A549 (cell line): ENCODE results near the gene SLC27A1. TPM values are rescaled to one million over a fixed set of nuclear protein-coding genes. Genes with fewer than 3 reads are reported as not detected.

Experiments
- ATAC-seq, 2 experiments: fragments of 200-7000 bp in 1 of 2; fragments of >200 bp in 1 of 2; cut with Nextera tagmentation in 1 of 2; cut with Tn5 transposase in 1 of 2; 3 replicates each; pipeline versions ENCODE4 v1.8.0 to v1.9.1; 2018 to 2020; ENCODE audit warnings: mild to moderate bottlenecking in 1 of 2, moderate library complexity in 1 of 2
- CTCF ChIA-PET: fragments of 300-600 bp; sonication (Branson Sonifier 250); formaldehyde crosslinking; extraction: SDS; loops from one replicate; lab custom pipeline; 2021; ENCODE audit warnings: antibody characterized with exemption, inconsistent platforms; lab: Yijun Ruan, JAX
- POLR2A ChIA-PET: fragments of 350-600 bp; formaldehyde crosslinking; extraction: SDS; loops from one replicate; lab custom pipeline; 2021; ENCODE audit warnings: antibody characterized with exemption, inconsistent platforms; lab: Yijun Ruan, JAX
- DNase-seq, 2 experiments: peaks; one replicate each; pipeline versions ENCODE4 v3.0.0 to v3.0.0-alpha.2; 2011 to 2016; ENCODE audit warnings: low read depth in 1 of 2, low spot score in 1 of 2
- FAIRE-seq: peaks from 2 replicates; lab custom pipeline; 2011; peaks lifted over from hg19 to GRCh38; lab: Jason Lieb, UNC
- H3K27ac ChIP-seq, 2 experiments: fragments of >200 bp; sonication (Bioruptor Twin); formaldehyde crosslinking; 3 replicates each; pipeline ENCODE4 v1.5.1; 2016 to 2017
- H3K4me1 ChIP-seq: fragments of >200 bp; sonication (Bioruptor Twin); formaldehyde crosslinking; 3 replicates; pipeline ENCODE4 v1.6.1; 2016
- H3K4me2 ChIP-seq: fragments of >200 bp; sonication (Bioruptor Twin); formaldehyde crosslinking; 3 replicates; pipeline ENCODE4 v1.6.1; 2016
- H3K4me3 ChIP-seq: fragments of >200 bp; sonication (Bioruptor Twin); formaldehyde crosslinking; 3 replicates; pipeline ENCODE4 v1.5.1; 2016
- H3K9me3 ChIP-seq: fragments of >200 bp; sonication (Bioruptor Twin); formaldehyde crosslinking; 3 replicates; pipeline ENCODE4 v1.6.1; 2016
- BHLHE40 ChIP-seq: IDR thresholded peaks from 2 replicates; pipeline ENCODE4 v1.6.1; 2012; ENCODE audit warnings: low read depth, low read length, inconsistent platforms
- CEBPB ChIP-seq, 2 experiments: fragments of >200 bp in 1 of 2; sonication (Bioruptor Twin) in 1 of 2; formaldehyde crosslinking in 1 of 2; IDR thresholded peaks; 2 replicates each; pipeline ENCODE4 v1.6.1; 2012 to 2016
- CHD2 ChIP-seq: fragments of 150-350 bp; IDR thresholded peaks from 2 replicates; pipeline ENCODE4 v1.6.1; 2014; ENCODE audit warnings: low read length; ENCODE audit not compliant: partially characterized antibody
- CHD4 ChIP-seq: fragments of 200-600 bp; sonication (generic); IDR thresholded peaks from 2 replicates; pipeline ENCODE4 v1.6.1; 2016; ENCODE audit warnings: antibody characterized with exemption, mild to moderate bottlenecking, borderline replicate concordance
- FOSB ChIP-seq: fragments of 250-450 bp; sonication (Bioruptor Pico); IDR thresholded peaks from 2 replicates; pipeline ENCODE4 v1.5.0; 2020; ENCODE audit warnings: mild to moderate bottlenecking, moderate library complexity
- FOSL2 ChIP-seq, 2 experiments: fragments of 450-650 bp in 1 of 2; fragments of >200 bp in 1 of 2; sonication (Bioruptor Twin) in 1 of 2; formaldehyde crosslinking; IDR thresholded peaks; 2 replicates each; pipeline versions ENCODE4 v1.5.0 to v1.6.1; 2016 to 2020; ENCODE audit warnings: mild to moderate bottlenecking in 1 of 2, moderate library complexity in 1 of 2
- FOXS1 ChIP-seq: fragments of 250-450 bp; sonication (Bioruptor Pico); IDR thresholded peaks from 2 replicates; pipeline ENCODE4 v1.5.0; 2020; ENCODE audit warnings: mild to moderate bottlenecking, moderate library complexity
- GATA3 ChIP-seq: IDR thresholded peaks from 2 replicates; pipeline ENCODE4 v1.6.1; 2012; ENCODE audit warnings: borderline replicate concordance
- HDAC2 ChIP-seq: fragments of 200-600 bp; sonication (generic); IDR thresholded peaks from 2 replicates; pipeline ENCODE4 v1.6.1; 2016
- HOXA7 ChIP-seq: fragments of 250-450 bp; sonication (Bioruptor Pico); IDR thresholded peaks from 2 replicates; pipeline ENCODE4 v1.5.0; 2020; ENCODE audit warnings: mild to moderate bottlenecking, moderate library complexity
- HOXB13 ChIP-seq: fragments of 250-450 bp; sonication (Bioruptor Pico); IDR thresholded peaks from 2 replicates; pipeline ENCODE4 v1.5.0; 2020; ENCODE audit warnings: low read depth, mild to moderate bottlenecking, moderate library complexity
- HOXB5 ChIP-seq: fragments of 250-450 bp; sonication (Bioruptor Pico); IDR thresholded peaks from 2 replicates; pipeline ENCODE4 v1.5.0; 2020; ENCODE audit warnings: mild to moderate bottlenecking, moderate library complexity
- MAZ ChIP-seq: fragments of 150-350 bp; IDR thresholded peaks from 2 replicates; pipeline ENCODE4 v1.6.1; 2014; ENCODE audit warnings: antibody characterized with exemption, low read depth, low read length, borderline replicate concordance
- NPAS2 ChIP-seq: fragments of 250-450 bp; sonication (Bioruptor Pico); IDR thresholded peaks from 2 replicates; pipeline ENCODE4 v1.8.0; 2022; ENCODE audit warnings: mild to moderate bottlenecking, moderate library complexity, borderline replicate concordance
- NR3C1 ChIP-seq: fragments of >200 bp; sonication (Bioruptor Twin); formaldehyde crosslinking; IDR thresholded peaks from 3 replicates; pipeline ENCODE4 v1.6.1; 2017
- PHF8 ChIP-seq: fragments of 200-600 bp; sonication (generic); IDR thresholded peaks from 2 replicates; pipeline ENCODE4 v1.6.1; 2016; ENCODE audit warnings: low read depth, mild to moderate bottlenecking, antibody characterized with exemption, moderate library complexity, borderline replicate concordance
- RARB ChIP-seq: fragments of 250-450 bp; sonication (Bioruptor Pico); IDR thresholded peaks from 2 replicates; pipeline ENCODE4 v1.8.0; 2021; ENCODE audit warnings: mild to moderate bottlenecking, moderate library complexity
- RCOR1 ChIP-seq: fragments of 150-350 bp; IDR thresholded peaks from 2 replicates; pipeline ENCODE4 v1.6.1; 2014; ENCODE audit warnings: antibody characterized with exemption, low read length, low read depth
- RFX5 ChIP-seq: fragments of 450-650 bp; IDR thresholded peaks from 2 replicates; pipeline ENCODE4 v1.7.1; 2014; ENCODE audit warnings: antibody characterized with exemption, mild to moderate bottlenecking, moderate library complexity
- ZC3H11A ChIP-seq: fragments of 450-650 bp; IDR thresholded peaks from 2 replicates; pipeline ENCODE4 v1.6.1; 2014; ENCODE audit warnings: antibody characterized with exemption, mild to moderate bottlenecking
- ZFP36 ChIP-seq: fragments of 450-650 bp; IDR thresholded peaks from 2 replicates; pipeline ENCODE4 v1.6.1; 2014; ENCODE audit warnings: borderline replicate concordance; ENCODE audit not compliant: partially characterized antibody
- ZSCAN20 ChIP-seq: fragments of 250-450 bp; sonication (Bioruptor Pico); IDR thresholded peaks from 2 replicates; pipeline ENCODE4 v1.8.0; 2022; ENCODE audit warnings: mild to moderate bottlenecking, moderate library complexity
- WGBS: methylation state at CpG from one replicate; pipeline ENCODE4 v1.1.6; 2017; ENCODE audit errors: missing lambda C conversion rate; 5-methylcytosine and 5-hydroxymethylcytosine counted together
- polyA plus RNA-seq, 4 experiments: library from polyadenylated mRNA; depleted of rRNA in 3 of 4; stranded (reverse); fragments of >200 nt; fragmentation: RNase III in 1 of 4; extraction: RNeasy Plus Mini Kit Qiagen cat#74134 plus additional on column Dnase treatment in 1 of 4; gene quantifications; 2 replicates in 3 of 4; 3 replicates in 1 of 4; pipeline ENCODE4 v1.2.3, GENCODE V29; 2011 to 2017
- TF ChIP-seq, protein P1 (sequence below): IDR thresholded peaks from 2 replicates; pipeline ENCODE4 v1.6.1; 2012
- TF ChIP-seq, protein P2 (sequence below): fragments of 200-600 bp; sonication (generic); IDR thresholded peaks from 2 replicates; pipeline ENCODE4 v1.6.1; 2016; ENCODE audit warnings: antibody characterized with exemption, mild to moderate bottlenecking, moderate library complexity
- TF ChIP-seq, protein P3 (sequence below): fragments of 150-350 bp; IDR thresholded peaks from 2 replicates; pipeline ENCODE4 v1.6.1; 2014; ENCODE audit warnings: low read depth, mild to moderate bottlenecking, low read length
- TF ChIP-seq, protein P4 (sequence below): fragments of 250-450 bp; sonication (Bioruptor Pico); IDR thresholded peaks from 2 replicates; pipeline ENCODE4 v1.5.0; 2020; ENCODE audit warnings: low read depth, mild to moderate bottlenecking, moderate library complexity
- TF ChIP-seq, protein P5 (sequence below): fragments of 450-650 bp; IDR thresholded peaks from 2 replicates; pipeline ENCODE4 v1.6.1; 2014; ENCODE audit warnings: antibody characterized with exemption

The SLC27A1 gene
- polyA plus RNA-seq, 2 of the 4 experiments (the other 2 are of a cell fraction) = 1.8 to 2.5 TPM

DNA sequence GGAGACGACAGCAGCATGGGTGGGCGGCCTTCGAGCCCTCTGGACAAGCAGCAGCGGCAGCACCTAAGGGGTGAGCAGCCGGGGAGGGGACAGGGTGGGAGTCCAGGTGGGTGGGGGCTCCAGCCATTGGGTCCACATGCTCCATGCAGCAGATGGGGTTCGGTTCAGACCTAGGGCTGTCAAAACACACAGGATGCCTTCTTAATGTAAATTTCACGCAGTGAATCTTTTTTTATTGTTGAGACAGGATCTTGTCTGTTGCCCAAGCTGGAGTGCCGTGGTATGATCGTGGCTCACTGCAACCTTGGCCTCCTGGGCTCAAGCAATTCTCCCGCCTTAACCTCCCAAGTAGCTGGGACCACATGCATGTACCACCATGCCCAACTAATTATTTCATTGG is 57.0 kb downstream of the SLC27A1 start:
- H3K4me1 ChIP-seq = 0 out of 3 replicates have a peak, but pooled peaks cover 4% of the 10 kb centered on the region
- TF ChIP-seq HOXA7 (CRISPR knock-in tag) (no peak), HDAC2 (no peak), FOXS1 (CRISPR knock-in tag) (no peak), HOXB13 (CRISPR knock-in tag) (no peak), CHD2 (no peak), CHD4 (no peak), ZC3H11A (no peak), FOSL2 (IDR thresholded peaks at IDR 0.05) (no peak), FOSL2 (CRISPR knock-in tag; IDR thresholded peaks at IDR 0.05) (no peak)
- TF ChIP-seq, protein P1, sequence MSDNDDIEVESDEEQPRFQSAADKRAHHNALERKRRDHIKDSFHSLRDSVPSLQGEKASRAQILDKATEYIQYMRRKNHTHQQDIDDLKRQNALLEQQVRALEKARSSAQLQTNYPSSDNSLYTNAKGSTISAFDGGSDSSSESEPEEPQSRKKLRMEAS = no peak
- TF ChIP-seq, protein P2, sequence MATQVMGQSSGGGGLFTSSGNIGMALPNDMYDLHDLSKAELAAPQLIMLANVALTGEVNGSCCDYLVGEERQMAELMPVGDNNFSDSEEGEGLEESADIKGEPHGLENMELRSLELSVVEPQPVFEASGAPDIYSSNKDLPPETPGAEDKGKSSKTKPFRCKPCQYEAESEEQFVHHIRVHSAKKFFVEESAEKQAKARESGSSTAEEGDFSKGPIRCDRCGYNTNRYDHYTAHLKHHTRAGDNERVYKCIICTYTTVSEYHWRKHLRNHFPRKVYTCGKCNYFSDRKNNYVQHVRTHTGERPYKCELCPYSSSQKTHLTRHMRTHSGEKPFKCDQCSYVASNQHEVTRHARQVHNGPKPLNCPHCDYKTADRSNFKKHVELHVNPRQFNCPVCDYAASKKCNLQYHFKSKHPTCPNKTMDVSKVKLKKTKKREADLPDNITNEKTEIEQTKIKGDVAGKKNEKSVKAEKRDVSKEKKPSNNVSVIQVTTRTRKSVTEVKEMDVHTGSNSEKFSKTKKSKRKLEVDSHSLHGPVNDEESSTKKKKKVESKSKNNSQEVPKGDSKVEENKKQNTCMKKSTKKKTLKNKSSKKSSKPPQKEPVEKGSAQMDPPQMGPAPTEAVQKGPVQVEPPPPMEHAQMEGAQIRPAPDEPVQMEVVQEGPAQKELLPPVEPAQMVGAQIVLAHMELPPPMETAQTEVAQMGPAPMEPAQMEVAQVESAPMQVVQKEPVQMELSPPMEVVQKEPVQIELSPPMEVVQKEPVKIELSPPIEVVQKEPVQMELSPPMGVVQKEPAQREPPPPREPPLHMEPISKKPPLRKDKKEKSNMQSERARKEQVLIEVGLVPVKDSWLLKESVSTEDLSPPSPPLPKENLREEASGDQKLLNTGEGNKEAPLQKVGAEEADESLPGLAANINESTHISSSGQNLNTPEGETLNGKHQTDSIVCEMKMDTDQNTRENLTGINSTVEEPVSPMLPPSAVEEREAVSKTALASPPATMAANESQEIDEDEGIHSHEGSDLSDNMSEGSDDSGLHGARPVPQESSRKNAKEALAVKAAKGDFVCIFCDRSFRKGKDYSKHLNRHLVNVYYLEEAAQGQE = no peak
- TF ChIP-seq, protein P3, sequence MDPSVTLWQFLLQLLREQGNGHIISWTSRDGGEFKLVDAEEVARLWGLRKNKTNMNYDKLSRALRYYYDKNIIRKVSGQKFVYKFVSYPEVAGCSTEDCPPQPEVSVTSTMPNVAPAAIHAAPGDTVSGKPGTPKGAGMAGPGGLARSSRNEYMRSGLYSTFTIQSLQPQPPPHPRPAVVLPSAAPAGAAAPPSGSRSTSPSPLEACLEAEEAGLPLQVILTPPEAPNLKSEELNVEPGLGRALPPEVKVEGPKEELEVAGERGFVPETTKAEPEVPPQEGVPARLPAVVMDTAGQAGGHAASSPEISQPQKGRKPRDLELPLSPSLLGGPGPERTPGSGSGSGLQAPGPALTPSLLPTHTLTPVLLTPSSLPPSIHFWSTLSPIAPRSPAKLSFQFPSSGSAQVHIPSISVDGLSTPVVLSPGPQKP = no peak
- TF ChIP-seq, protein P4, sequence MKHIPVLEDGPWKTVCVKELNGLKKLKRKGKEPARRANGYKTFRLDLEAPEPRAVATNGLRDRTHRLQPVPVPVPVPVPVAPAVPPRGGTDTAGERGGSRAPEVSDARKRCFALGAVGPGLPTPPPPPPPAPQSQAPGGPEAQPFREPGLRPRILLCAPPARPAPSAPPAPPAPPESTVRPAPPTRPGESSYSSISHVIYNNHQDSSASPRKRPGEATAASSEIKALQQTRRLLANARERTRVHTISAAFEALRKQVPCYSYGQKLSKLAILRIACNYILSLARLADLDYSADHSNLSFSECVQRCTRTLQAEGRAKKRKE = no peak
- no peak overlapping the region for H3K27ac ChIP-seq
- CTCF ChIA-PET = no interaction called here
- ATAC-seq (no peak), FAIRE-seq (no peak), DNase-seq (no peak)
- no peaks in the 10 kb centered on the region; the same call in 2 of the 3 replicates for H3K9me3 ChIP-seq
- POLR2A ChIA-PET = no interaction called here
- WGBS = 64% methylated on average over 5 of the region's 10 CpGs
- no peak overlapping the region for H3K4me2 ChIP-seq
- no peak overlapping the region for H3K4me3 ChIP-seq

DNA sequence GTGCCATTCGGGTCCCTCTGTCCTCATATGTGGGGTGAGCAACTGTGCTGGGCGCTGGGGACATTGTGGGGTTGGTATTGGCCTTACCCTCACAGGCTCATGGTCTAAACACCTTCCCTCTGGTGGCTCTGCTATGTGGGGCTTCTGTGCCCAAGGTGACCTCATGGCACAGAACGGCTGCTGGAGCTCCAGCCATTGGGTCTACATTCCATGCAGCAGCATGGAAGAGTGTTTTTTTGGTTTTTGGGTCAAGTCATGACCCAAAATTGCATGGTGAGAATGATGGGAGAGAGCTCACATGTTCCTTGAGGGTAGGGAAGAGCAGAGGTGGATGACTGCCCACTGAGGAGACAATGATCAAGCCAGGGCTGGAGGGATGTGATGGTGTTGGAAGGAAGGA is 58.3 kb downstream of the SLC27A1 start:
- TF ChIP-seq FOSB (CRISPR knock-in tag) (no peak), PHF8 (no peak), ZFP36 (no peak), BHLHE40 (no peak), MAZ (no peak), NPAS2 (no peak), FOXS1 (CRISPR knock-in tag) (no peak), ZSCAN20 (no peak), RFX5 (no peak), HOXB5 (CRISPR knock-in tag) (no peak), RCOR1 (no peak), RARB (CRISPR knock-in tag) (no peak), CEBPB (IDR thresholded peaks at IDR 0.05) (no peak), NR3C1 (no peak), GATA3 (no peak), HOXA7 (CRISPR knock-in tag) (no peak)
- TF ChIP-seq, protein P2 = no peak
- TF ChIP-seq, protein P5, sequence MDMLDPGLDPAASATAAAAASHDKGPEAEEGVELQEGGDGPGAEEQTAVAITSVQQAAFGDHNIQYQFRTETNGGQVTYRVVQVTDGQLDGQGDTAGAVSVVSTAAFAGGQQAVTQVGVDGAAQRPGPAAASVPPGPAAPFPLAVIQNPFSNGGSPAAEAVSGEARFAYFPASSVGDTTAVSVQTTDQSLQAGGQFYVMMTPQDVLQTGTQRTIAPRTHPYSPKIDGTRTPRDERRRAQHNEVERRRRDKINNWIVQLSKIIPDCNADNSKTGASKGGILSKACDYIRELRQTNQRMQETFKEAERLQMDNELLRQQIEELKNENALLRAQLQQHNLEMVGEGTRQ = no peak
- DNase-seq (no peak), FAIRE-seq (no peak), ATAC-seq (no peak)
- WGBS = 100% methylated on average over 1 of the region's 3 CpGs
- Histone ChIP-seq H3K4me3 (no peak overlapping the region), H3K27ac (no peak overlapping the region), H3K4me1 (0 out of 3 replicates have a peak, but pooled peaks cover 4% of the 10 kb centered on the region), H3K9me3 (no peaks in the 10 kb centered on the region; the same call in 2 of the 3 replicates), H3K4me2 (no peak overlapping the region)
- ChIA-PET POLR2A (no interaction called here), CTCF (interaction anchor here (1.0 to 2.1 kb wide), 3 partner anchors 10 to 327 kb away, joined by 3 to 10 read pairs (median 5); no protein-coding TSS in a partner anchor)
